GM12864 (cell line): ENCODE data around the gene SP110.

Experiments used
- DNase-seq: peaks from one replicate; pipeline ENCODE4 v3.0.0-alpha.2; 2011; ENCODE audit warnings: low read depth
- H3K4me3 ChIP-seq: 2 replicates; pipeline ENCODE4 v1.5.1; 2011; ENCODE audit warnings: mild to moderate bottlenecking, low read depth, low read length, control low read depth
- TF ChIP-seq, protein P1 (sequence below): IDR thresholded peaks from 2 replicates; pipeline ENCODE4 v1.5.1; 2011; ENCODE audit warnings: low read depth, mild to moderate bottlenecking, moderate library complexity, low read length, control low read depth, inconsistent platforms; ENCODE audit errors: missing control alignments

The SP110 gene

GRCh38 chr2:230144355-230144754, 75.4 kb downstream of the SP110 start:
- TF ChIP-seq, protein P1, sequence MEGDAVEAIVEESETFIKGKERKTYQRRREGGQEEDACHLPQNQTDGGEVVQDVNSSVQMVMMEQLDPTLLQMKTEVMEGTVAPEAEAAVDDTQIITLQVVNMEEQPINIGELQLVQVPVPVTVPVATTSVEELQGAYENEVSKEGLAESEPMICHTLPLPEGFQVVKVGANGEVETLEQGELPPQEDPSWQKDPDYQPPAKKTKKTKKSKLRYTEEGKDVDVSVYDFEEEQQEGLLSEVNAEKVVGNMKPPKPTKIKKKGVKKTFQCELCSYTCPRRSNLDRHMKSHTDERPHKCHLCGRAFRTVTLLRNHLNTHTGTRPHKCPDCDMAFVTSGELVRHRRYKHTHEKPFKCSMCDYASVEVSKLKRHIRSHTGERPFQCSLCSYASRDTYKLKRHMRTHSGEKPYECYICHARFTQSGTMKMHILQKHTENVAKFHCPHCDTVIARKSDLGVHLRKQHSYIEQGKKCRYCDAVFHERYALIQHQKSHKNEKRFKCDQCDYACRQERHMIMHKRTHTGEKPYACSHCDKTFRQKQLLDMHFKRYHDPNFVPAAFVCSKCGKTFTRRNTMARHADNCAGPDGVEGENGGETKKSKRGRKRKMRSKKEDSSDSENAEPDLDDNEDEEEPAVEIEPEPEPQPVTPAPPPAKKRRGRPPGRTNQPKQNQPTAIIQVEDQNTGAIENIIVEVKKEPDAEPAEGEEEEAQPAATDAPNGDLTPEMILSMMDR, result no peak
- H3K4me3 ChIP-seq, result no peak overlapping the region
- DNase-seq, result no peak

- TF ChIP-seq, protein P1, result no peak
- DNase-seq, result no peak
These were observed 79.1 kb downstream of the SP110 start for GRCh38 chr2:230140667-230141066.

GRCh38 chr2:230137902-230138539, 81.8 kb downstream of the SP110 start:
- DNase-seq, result no peak
- TF ChIP-seq, protein P1, result no peak
- no peak overlapping the region for H3K4me3 ChIP-seq

More at GRCh38 chr2:230140667-230141066, 79.1 kb downstream of the SP110 start:
- H3K4me3 ChIP-seq, result no peak overlapping the region

DNA sequence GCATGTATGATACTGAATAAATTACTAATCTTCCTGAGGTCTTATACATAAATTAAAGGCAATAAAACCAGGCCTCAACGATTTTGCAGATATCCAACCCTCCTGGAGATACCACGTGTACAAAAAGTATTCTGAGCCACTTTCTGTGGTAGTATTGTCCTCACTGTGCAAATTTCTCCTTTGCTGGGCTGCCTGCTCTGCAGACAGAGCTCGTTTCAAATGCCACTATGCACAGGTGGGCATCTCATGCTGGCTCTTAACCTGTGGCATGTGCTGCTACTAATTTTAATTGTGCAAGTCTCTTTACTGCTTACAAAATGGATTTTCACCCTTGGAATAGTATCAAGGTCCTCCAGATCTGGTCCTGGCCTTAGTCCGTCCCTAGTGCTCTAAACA, 84.7 kb downstream of the SP110 start:
- no peak overlapping the region for H3K4me3 ChIP-seq
- TF ChIP-seq, protein P1, result no peak
- DNase-seq, result no peak

DNA sequence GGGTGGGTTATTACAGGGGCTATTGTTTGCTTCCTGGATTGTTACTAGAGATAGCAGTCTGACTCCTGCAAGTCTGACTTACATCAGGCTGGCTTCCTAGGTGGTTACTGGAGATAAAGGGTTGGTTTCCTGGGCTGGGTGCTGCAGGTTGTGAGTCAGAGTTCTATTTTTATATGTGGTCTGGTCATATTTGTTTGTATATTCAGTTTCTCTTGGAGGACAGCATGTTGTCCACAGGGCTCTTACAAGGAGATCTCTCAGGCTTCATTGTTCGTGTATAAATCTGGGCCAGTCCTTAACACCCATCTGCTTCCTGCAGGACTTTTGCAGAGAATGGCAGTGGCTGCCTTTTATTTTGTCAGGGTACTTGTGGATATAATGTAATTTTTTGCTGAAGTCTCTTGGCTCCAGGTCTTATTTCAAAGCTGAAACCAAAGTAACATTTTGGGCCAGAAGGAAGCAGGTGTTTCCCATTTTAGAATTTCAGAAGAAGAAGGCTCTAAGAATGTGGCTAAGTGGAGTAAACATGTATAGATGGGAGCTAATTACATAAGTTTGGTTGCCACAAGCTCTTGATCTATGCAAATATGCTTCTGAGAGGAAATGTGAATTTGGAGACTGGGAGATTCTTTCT, 85.2 kb downstream of the SP110 start:
- no peak for DNase-seq
- no peak overlapping the region for H3K4me3 ChIP-seq
- TF ChIP-seq, protein P1, result no peak

DNA sequence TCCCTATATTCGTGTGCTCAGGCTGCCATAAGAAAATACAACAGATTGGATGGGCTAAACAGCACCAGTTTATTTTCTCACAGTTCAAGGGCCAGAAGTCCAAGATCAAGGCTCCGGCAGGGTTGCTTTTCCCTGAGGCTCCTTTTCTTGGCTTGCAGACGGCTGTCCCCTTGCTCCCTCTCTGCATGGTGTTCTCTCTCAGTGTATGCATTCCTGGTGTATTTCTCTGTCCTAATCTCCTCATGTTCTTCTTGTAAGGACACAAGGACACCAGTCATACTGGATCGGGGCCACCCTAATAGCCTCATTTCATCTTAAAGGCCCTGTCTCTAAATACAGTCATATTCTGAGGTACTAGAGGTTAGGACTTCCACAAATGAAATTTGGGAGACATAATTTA, 88.4 kb downstream of the SP110 start:
- DNase-seq, result no peak
- TF ChIP-seq, protein P1, result no peak
- no peak overlapping the region for H3K4me3 ChIP-seq
